Heart left ventricle (tissue), 13 donors: ENCODE results near the gene PTK6.

Experiments
- CTCF ChIP-seq, 12 donors: fragments of 200-600 bp; sonication (generic) in 4 of 12; IDR thresholded peaks; one replicate each; pipeline versions ENCODE4 v1.5.0 to v1.8.0; 2018 to 2022; ENCODE audit warnings: antibody characterized with exemption in 12 of 12, mild to moderate bottlenecking in 5 of 12
- POLR2A ChIP-seq, 2 donors: fragments of 450-650 bp; IDR thresholded peaks; one replicate each; pipeline ENCODE4 v1.6.1; 2017; ENCODE audit warnings: antibody characterized with exemption in 2 of 2, mild to moderate bottlenecking in 2 of 2, moderate library complexity in 2 of 2
- donor health status: ischemic (EF 13 %, LVEDD 7.1; RV severe dilation, severe dysfunction).
- donor health status: DM: no; HTN: yes; CAD: no.
- donor health status: DM: no; HTN: no; CAD: no.
- donor health status: ischemic (EF 25% LVEDD 6.9; RV normal size, moderate dysfunction).
- donor health status: ischemic (EF 25% LVEDD 5.7; RV mildly dilated, moderate dysfunction).
- donor health status: ischemic (EF 35%, LVEDD 5.7; RV mildly dilated, moderate dysfunction).
- donor health status: nonischemic (EF 11% LVEDD 7.7; RV severe dilation, severe dysfunction).
- donor health status: DM: yes; HTN: yes; CAD: no.
- donor health status: PGD.
- donor health status: ischemic (EF 29% LVEDD 5.4; RV normal size, mild dysfunction).
- donor health status: nonischemic (EF 23%, LVEDD 6.1; RV moderate dilation, normal function).

- no peak for TF ChIP-seq CTCF (IDR thresholded peaks at IDR 0.05)
- TF ChIP-seq POLR2A (IDR thresholded peaks at IDR 0.05) = no peak
Observed at GRCh38 chr20:63554361-63555278, 17.4 kb upstream of the PTK6 start.
